ENCODE data around the gene CEP20.

Gene CEP20

DNA sequence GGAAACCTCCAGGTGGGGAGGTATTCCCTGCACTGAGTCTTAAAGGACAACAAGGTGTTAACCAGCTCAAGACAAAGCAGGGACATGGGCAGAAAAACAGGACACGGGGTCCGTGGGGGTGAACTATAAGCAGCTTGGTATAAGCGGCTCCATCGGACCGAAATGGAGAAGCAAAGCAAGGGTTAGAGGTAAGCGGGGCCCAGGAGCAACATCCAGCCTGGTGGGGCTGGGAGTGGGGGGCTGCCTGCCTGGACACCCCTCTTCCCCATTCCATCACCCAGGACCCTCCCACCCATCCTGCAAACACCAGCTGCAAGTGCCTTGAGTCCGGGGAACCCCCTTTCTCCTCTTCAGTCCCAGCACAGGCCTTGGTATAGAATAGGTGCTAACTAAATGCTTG lies 61.1 kb downstream of the CEP20 start:
- no peak overlapping the region for H3K4me3 ChIP-seq (replicated peaks in 1 of 2; ENCODE audit: low read depth in 2 of 2, low read length in 2 of 2)
- no peak for DNase-seq (ENCODE audit: low read depth in 2 of 2)
- TF ChIP-seq, protein P1, sequence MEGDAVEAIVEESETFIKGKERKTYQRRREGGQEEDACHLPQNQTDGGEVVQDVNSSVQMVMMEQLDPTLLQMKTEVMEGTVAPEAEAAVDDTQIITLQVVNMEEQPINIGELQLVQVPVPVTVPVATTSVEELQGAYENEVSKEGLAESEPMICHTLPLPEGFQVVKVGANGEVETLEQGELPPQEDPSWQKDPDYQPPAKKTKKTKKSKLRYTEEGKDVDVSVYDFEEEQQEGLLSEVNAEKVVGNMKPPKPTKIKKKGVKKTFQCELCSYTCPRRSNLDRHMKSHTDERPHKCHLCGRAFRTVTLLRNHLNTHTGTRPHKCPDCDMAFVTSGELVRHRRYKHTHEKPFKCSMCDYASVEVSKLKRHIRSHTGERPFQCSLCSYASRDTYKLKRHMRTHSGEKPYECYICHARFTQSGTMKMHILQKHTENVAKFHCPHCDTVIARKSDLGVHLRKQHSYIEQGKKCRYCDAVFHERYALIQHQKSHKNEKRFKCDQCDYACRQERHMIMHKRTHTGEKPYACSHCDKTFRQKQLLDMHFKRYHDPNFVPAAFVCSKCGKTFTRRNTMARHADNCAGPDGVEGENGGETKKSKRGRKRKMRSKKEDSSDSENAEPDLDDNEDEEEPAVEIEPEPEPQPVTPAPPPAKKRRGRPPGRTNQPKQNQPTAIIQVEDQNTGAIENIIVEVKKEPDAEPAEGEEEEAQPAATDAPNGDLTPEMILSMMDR (IDR thresholded peaks at IDR 0.05; ENCODE audit: low read depth, low read length): no peak

DNA sequence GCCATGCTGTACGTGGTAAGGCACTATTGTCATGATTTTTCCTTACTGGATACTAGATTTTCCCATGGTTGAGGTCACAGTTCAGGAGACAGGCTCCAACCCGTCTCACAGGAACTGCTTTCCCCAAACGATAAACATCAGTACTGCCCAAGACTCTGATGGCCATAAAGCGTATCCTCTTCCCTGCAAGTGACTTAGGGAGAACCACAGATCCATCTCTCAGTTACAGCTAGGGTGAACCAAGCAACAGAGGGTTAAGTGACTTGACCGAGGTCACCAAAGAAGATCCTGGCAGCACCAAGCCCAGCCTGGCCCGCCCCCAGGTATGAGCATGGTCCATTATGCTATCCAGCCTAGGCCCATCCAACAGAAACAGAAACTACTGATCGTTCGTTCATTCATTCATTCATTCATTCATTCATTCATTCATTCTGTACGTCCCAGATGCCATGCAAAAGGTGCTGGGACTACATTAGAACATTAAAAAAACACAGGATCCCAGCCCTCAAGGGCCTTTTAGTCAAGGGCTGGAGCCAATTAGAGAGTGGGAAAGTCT lies 62.6 kb downstream of the CEP20 start:
- no peak for DNase-seq (ENCODE audit: low read depth in 2 of 2)
- no peak overlapping the region for H3K4me3 ChIP-seq (replicated peaks in 1 of 2; ENCODE audit: low read depth in 2 of 2, low read length in 2 of 2)
- TF ChIP-seq, protein P1 (IDR thresholded peaks at IDR 0.05; ENCODE audit: low read depth, low read length): no peak

DNA sequence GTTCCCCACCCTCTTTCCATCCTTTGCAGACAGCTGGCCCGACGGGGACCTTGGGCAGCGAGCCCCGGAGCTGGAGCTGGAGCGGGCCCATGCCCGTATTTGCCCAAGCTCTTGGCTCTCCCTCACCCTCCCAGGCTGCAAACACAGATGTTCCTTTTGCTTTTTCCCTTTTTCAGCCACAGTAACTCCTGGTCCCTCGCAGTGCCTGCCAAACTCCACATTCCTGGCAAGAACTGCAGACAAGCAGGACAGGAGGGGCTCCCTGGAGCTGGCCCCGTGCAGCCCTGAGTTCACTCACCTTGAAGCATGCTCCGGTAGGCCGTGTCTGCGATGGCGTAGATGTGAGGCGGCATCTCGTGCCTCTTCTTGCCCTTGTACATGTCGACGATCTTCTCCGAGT lies 65.4 kb downstream of the CEP20 start:
- no peak for DNase-seq (ENCODE audit: low read depth in 2 of 2)
- TF ChIP-seq, protein P1 (IDR thresholded peaks at IDR 0.05; ENCODE audit: low read depth, low read length): no peak
- no peak overlapping the region for H3K4me3 ChIP-seq (replicated peaks in 1 of 2; ENCODE audit: low read depth in 2 of 2, low read length in 2 of 2)

DNA sequence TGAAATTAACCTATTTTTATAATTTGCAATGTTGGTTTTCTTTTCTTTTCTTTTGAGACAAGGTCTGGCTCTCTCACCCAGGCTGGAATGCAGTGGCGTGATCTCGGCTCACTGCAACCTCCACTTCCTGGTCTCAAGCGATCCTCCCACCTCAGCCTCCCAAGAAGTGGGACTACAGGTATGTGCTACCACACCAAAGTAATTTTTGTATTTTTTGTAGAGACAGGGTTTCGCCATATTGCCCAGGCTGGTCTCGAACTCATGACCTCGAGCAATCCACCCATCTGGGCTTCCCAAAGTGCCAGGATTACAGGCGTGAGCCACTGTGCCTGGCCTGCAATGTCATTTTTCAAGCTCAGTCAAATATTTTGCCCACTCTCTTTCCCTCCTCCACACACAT lies 67.6 kb downstream of the CEP20 start:
- DNase-seq (ENCODE audit: low read depth in 2 of 2): no peak
- TF ChIP-seq, protein P1 (IDR thresholded peaks at IDR 0.05; ENCODE audit: low read depth, low read length): no peak
- no peak overlapping the region for H3K4me3 ChIP-seq (replicated peaks in 1 of 2; ENCODE audit: low read depth in 2 of 2, low read length in 2 of 2)

DNA sequence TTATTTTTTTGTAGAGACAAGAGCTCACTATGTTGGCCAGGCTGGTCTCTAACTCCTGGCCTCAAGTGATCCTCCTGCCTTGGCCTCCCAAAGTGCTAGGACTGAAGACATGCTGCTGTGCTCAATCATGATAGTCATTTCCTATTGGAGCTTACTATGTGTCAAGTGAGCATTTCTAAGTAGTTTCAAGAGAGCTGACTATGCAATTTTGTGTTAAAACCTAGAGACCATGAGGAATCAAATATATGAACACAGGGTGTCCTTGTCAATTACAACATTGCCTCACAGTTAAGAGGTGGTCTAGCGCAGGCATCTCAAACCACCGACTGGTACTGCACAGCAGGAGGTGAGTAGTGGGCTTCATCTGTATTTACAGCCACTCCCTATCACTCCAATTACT lies 69.4 kb downstream of the CEP20 start:
- no peak for DNase-seq (ENCODE audit: low read depth in 2 of 2)
- TF ChIP-seq, protein P1 (IDR thresholded peaks at IDR 0.05; ENCODE audit: low read depth, low read length): no peak

DNA sequence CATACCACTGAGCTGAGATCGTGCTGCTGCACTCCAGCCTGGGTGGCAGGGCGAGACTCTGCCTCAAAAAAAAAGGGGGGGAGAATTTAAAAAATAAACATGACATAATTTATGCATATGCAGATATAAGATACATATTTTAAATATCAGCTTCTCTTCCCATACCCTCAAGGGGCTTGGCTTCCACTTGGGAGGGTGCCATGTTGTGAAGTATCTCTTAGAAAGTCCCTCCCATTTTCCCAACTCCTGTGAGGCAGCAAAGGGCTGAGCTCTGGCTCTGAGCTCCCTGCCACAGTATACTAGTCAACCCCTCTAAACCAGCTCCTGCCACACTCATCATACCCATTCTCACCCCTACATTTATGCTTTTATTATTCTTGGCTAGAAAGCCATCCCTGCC lies 71.0 kb downstream of the CEP20 start:
- no peak for DNase-seq (ENCODE audit: low read depth in 2 of 2)
- H3K4me3 ChIP-seq (replicated peaks in 1 of 2; ENCODE audit: low read depth in 2 of 2, low read length in 2 of 2): no peak overlapping the region
- TF ChIP-seq, protein P1 (IDR thresholded peaks at IDR 0.05; ENCODE audit: low read depth, low read length): no peak

More for the DNA sequence above, 69.4 kb downstream of the CEP20 start:
- no peak overlapping the region for H3K4me3 ChIP-seq (replicated peaks in 1 of 2; ENCODE audit: low read depth in 2 of 2, low read length in 2 of 2)

DNA sequence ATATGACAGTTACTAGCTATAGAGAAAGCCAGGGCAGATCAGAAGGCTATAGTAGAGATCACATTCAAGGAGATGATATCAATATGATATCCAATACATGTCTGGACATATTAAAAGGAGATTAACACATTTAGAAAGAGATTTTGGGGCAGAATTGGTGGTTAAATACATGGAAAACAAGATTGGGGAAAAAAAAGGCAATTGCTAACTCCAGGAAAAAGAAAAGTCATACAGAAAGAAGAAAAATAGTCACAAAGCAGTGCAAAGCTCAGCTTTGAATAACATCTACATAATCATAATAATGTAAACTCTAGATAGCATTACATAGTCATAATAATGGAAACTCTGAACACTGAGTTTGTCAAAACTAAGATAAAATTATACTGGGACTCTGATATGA lies 72.2 kb downstream of the CEP20 start:
- no peak for DNase-seq (ENCODE audit: low read depth in 2 of 2)
- no peak overlapping the region for H3K4me3 ChIP-seq (replicated peaks in 1 of 2; ENCODE audit: low read depth in 2 of 2, low read length in 2 of 2)
- TF ChIP-seq, protein P1 (IDR thresholded peaks at IDR 0.05; ENCODE audit: low read depth, low read length): no peak

Data from cardiac fibroblast (primary cell).